ENCODE results near the gene AARS2. TPM values are rescaled to one million over a fixed set of nuclear protein-coding genes. Genes with fewer than 3 reads are reported as not detected.
A peak's percentile ranks its signal among the peaks of the same experiment; 100 is the strongest.

Gene AARS2
- total and polyA plus RNA-seq, 4 donors = 1.9 to 9.6 (median 6.9) TPM

GRCh38 chr6:44269178-44269920, 43.8 kb downstream of the AARS2 start:
- H3K9me3 ChIP-seq (ENCODE audit: control insufficient read depth in 4 of 4, low read length in 3 of 4) = no peaks in the 10 kb centered on the region
- no peak for TF ChIP-seq CTCF (IDR thresholded peaks at IDR 0.05; ENCODE audit: low read depth, low read length, missing input control)
- TF ChIP-seq RXRA (IDR thresholded peaks at IDR 0.05) = no peak
- no peak for TF ChIP-seq MAX (IDR thresholded peaks at IDR 0.05)
- no peak for TF ChIP-seq RAD21 (IDR thresholded peaks at IDR 0.05)
- no peak for TF ChIP-seq EGR1 (IDR thresholded peaks at IDR 0.05; ENCODE audit: low read depth in 2 of 2)
- no peak for TF ChIP-seq HNF4G (IDR thresholded peaks at IDR 0.05)
- no peak for TF ChIP-seq FOXA2 (IDR thresholded peaks at IDR 0.05)
- no peak for TF ChIP-seq NR2F2 (IDR thresholded peaks at IDR 0.05)
- no peak for TF ChIP-seq TAF1 (conservative IDR thresholded peaks at IDR 0.05)
- no peak for TF ChIP-seq SP1 (IDR thresholded peaks at IDR 0.05)
- no peak for TF ChIP-seq FOXA1 (IDR thresholded peaks at IDR 0.05)
- no peak for TF ChIP-seq HNF4A (conservative IDR thresholded peaks at IDR 0.05)
- TF ChIP-seq, protein P1, sequence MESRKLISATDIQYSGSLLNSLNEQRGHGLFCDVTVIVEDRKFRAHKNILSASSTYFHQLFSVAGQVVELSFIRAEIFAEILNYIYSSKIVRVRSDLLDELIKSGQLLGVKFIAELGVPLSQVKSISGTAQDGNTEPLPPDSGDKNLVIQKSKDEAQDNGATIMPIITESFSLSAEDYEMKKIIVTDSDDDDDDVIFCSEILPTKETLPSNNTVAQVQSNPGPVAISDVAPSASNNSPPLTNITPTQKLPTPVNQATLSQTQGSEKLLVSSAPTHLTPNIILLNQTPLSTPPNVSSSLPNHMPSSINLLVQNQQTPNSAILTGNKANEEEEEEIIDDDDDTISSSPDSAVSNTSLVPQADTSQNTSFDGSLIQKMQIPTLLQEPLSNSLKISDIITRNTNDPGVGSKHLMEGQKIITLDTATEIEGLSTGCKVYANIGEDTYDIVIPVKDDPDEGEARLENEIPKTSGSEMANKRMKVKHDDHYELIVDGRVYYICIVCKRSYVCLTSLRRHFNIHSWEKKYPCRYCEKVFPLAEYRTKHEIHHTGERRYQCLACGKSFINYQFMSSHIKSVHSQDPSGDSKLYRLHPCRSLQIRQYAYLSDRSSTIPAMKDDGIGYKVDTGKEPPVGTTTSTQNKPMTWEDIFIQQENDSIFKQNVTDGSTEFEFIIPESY (IDR thresholded peaks at IDR 0.05) = no peak
- TF ChIP-seq GABPA (IDR thresholded peaks at IDR 0.05 in 1 of 2, conservative IDR thresholded peaks at IDR 0.05 in 1 of 2) = no peak
- no peak overlapping the region for H3K9ac ChIP-seq (ENCODE audit: low read depth in 1 of 2, low read length in 2 of 2)
- 76% methylated on average over 1 of the region's 1 CpG for WGBS
- H3K27me3 ChIP-seq (ENCODE audit: control insufficient read depth in 4 of 4, insufficient read depth in 4 of 4, low read length in 3 of 4) = peaks cover 0 to 11% (median 3%) of the 10 kb centered on the region in 4 donors
- H3K4me3 ChIP-seq (ENCODE audit: low read depth in 1 of 3, low read length in 3 of 3) = no peak overlapping the region
- no peaks in the 10 kb centered on the region for H3K36me3 ChIP-seq (ENCODE audit: control insufficient read depth in 4 of 4, insufficient read depth in 3 of 4, low read depth in 1 of 4, low read length in 3 of 4)
- no peak overlapping the region for H3K27ac ChIP-seq (ENCODE audit: low read depth in 1 of 2, low read length in 2 of 2)
- no peak for DNase-seq (ENCODE audit: low spot score)
- H3K4me1 ChIP-seq (ENCODE audit: control insufficient read depth in 4 of 4, insufficient read depth in 4 of 4, low read length in 3 of 4) = peaks cover 4 to 8% (median 6%) of the 10 kb centered on the region in 4 donors

GRCh38 chr6:44268095-44268628, 45.0 kb downstream of the AARS2 start:
- no peaks in the 10 kb centered on the region for H3K36me3 ChIP-seq (ENCODE audit: control insufficient read depth in 4 of 4, insufficient read depth in 3 of 4, low read depth in 1 of 4, low read length in 3 of 4)
- WGBS = 25% methylated on average over 5 of the region's 5 CpGs
- TF ChIP-seq RAD21 (IDR thresholded peaks at IDR 0.05) (peak; percentile 85 to 94), FOXA1 (IDR thresholded peaks at IDR 0.05) (no peak), CTCF (IDR thresholded peaks at IDR 0.05; ENCODE audit: low read depth, low read length, missing input control) (peak; percentile 93), SP1 (IDR thresholded peaks at IDR 0.05) (no peak), GABPA (IDR thresholded peaks at IDR 0.05 in 1 of 2, conservative IDR thresholded peaks at IDR 0.05 in 1 of 2) (no peak), FOXA2 (IDR thresholded peaks at IDR 0.05) (no peak), RXRA (IDR thresholded peaks at IDR 0.05) (no peak), HNF4A (conservative IDR thresholded peaks at IDR 0.05) (no peak)
- H3K9ac ChIP-seq (ENCODE audit: low read depth in 1 of 2, low read length in 2 of 2) = no peak overlapping the region
- peak; percentile 72 for DNase-seq (ENCODE audit: low spot score)
- no peak overlapping the region for H3K4me3 ChIP-seq (ENCODE audit: low read depth in 1 of 3, low read length in 3 of 3)
- peaks cover 0 to 11% (median 3%) of the 10 kb centered on the region in 4 donors for H3K27me3 ChIP-seq (ENCODE audit: control insufficient read depth in 4 of 4, insufficient read depth in 4 of 4, low read length in 3 of 4)
- no peaks in the 10 kb centered on the region for H3K9me3 ChIP-seq (ENCODE audit: control insufficient read depth in 4 of 4, low read length in 3 of 4)
- H3K27ac ChIP-seq (ENCODE audit: low read depth in 1 of 2, low read length in 2 of 2) = no peak overlapping the region
- peaks cover 10 to 19% (median 16%) of the 10 kb centered on the region in 4 donors for H3K4me1 ChIP-seq (ENCODE audit: control insufficient read depth in 4 of 4, insufficient read depth in 4 of 4, low read length in 3 of 4)
